HCT116 (cell line): ENCODE measurements around the gene CSNK2A2.

Experiments used
- CTCF ChIP-seq, 3 experiments: fragments of 200-600 bp in 1 of 3; sonication (generic) in 1 of 3; IDR thresholded peaks in 2 of 3; conservative IDR thresholded peaks in 1 of 3; 2 replicates each; pipeline ENCODE4 v1.5.1; 2012 to 2017; ENCODE audit warnings: low read depth in 2 of 3, low read length in 2 of 3, antibody characterized with exemption in 1 of 3, borderline replicate concordance in 1 of 3, control low read depth in 1 of 3, mild to moderate bottlenecking in 1 of 3, mixed read lengths in 1 of 3, mixed run types in 1 of 3, moderate library complexity in 1 of 3; ENCODE audit not compliant: insufficient read depth in 1 of 3
- EZH2 ChIP-seq: fragments of 200-600 bp; sonication (generic); IDR thresholded peaks from 2 replicates; pipeline ENCODE4 v1.6.1; 2017; ENCODE audit warnings: antibody characterized with exemption, mixed run types
- EZH2phosphoT487 ChIP-seq: fragments of 200-600 bp; IDR thresholded peaks from 2 replicates; pipeline ENCODE4 v1.6.1; 2018; ENCODE audit warnings: antibody characterized with exemption, borderline replicate concordance
- MAX ChIP-seq: IDR thresholded peaks from 2 replicates; pipeline ENCODE4 v1.6.1; 2012
- POLR2AphosphoS5 ChIP-seq: IDR thresholded peaks from 2 replicates; pipeline ENCODE4 v1.6.1; 2011; ENCODE audit warnings: mild to moderate bottlenecking, low read depth, low read length, moderate library complexity
- SP1 ChIP-seq: IDR thresholded peaks from 2 replicates; pipeline ENCODE4 v1.6.1; 2012; ENCODE audit warnings: low read depth
- TCF7L2 ChIP-seq: IDR thresholded peaks from 2 replicates; pipeline ENCODE4 v1.7.0; 2011; ENCODE audit warnings: borderline replicate concordance, inconsistent platforms; ENCODE audit not compliant: insufficient read depth, insufficient read length; ENCODE audit errors: extremely low read depth
- ZNF274 ChIP-seq: fragments of 200-500 bp; sonication (Bioruptor generic); IDR thresholded peaks from 2 replicates; pipeline ENCODE4 v1.6.1; 2014; ENCODE audit warnings: mild to moderate bottlenecking, low read depth, low read length, inconsistent platforms

GRCh38 chr16:58236831-58237230 lies 38.9 kb upstream of the CSNK2A2 start:
- TF ChIP-seq CTCF (IDR thresholded peaks at IDR 0.05 in 2 of 3, conservative IDR thresholded peaks at IDR 0.05 in 1 of 3; ENCODE audit: borderline replicate concordance in 1 of 3, insufficient read depth in 1 of 3, low read depth in 2 of 3, low read length in 2 of 3) (no peak), TCF7L2 (no peak), SP1 (no peak), MAX (no peak), ZNF274 (no peak), POLR2AphosphoS5 (no peak), EZH2phosphoT487 (no peak), EZH2 (no peak)
